Endothelial cell of umbilical vein (primary cell): Measurements from ENCODE around the gene NFILZ. TPM values are rescaled to one million over a fixed set of nuclear protein-coding genes. Genes with fewer than 3 reads are reported as not detected.

Experiments used
- BruUV-seq: library from RNA; stranded (reverse); fragments of 400-500 nt; replicated peaks from 2 replicates; lab custom pipeline; 2021; lab: Mats Ljungman, UMichigan
- CTCF ChIA-PET: fragments of 300-600, 350-600 bp; sonication (Branson Sonifier 250); formaldehyde crosslinking; loops from one replicate; lab custom pipeline; 2021; ENCODE audit warnings: antibody characterized with exemption, inconsistent platforms; lab: Charles Lee
- POLR2A ChIA-PET: fragments of 300-600, 350-600 bp; sonication (Branson Sonifier 250); formaldehyde crosslinking; loops from one replicate; lab custom pipeline; 2021; ENCODE audit warnings: antibody characterized with exemption, inconsistent platforms; lab: Charles Lee
- DNase-seq: peaks from one replicate; pipeline ENCODE4 v3.0.0-alpha.2; 2011; ENCODE audit warnings: low read depth, low spot score
- FAIRE-seq: peaks from 2 replicates; lab custom pipeline; 2011; peaks lifted over from hg19 to GRCh38; lab: Jason Lieb, UNC
- H2AFZ ChIP-seq: 2 replicates; pipeline ENCODE4 v1.6.0; 2012; ENCODE audit warnings: low read depth, low read length, control low read depth, inconsistent platforms
- H3K27ac ChIP-seq: 2 replicates; pipeline ENCODE4 v1.5.1; 2011; ENCODE audit warnings: low read depth, mild to moderate bottlenecking, control low read depth, low read length, moderate library complexity; ENCODE audit not compliant: insufficient read depth
- H3K27me3 ChIP-seq, 2 experiments: 2 replicates each; pipeline versions ENCODE4 v1.6.0 to v1.6.1; 2011; ENCODE audit warnings: low read length in 2 of 2, mixed read lengths in 1 of 2; ENCODE audit not compliant: control insufficient read depth in 2 of 2, insufficient read depth in 2 of 2
- H3K36me3 ChIP-seq, 2 experiments: 2 replicates in 1 of 2; 3 replicates in 1 of 2; pipeline ENCODE4 v1.5.1; 2011; ENCODE audit warnings: low read length in 2 of 2, mild to moderate bottlenecking in 1 of 2, moderate library complexity in 1 of 2; ENCODE audit not compliant: control insufficient read depth in 2 of 2, insufficient read depth in 2 of 2; ENCODE audit errors: extremely low read depth in 1 of 2
- H3K4me1 ChIP-seq: 3 replicates; pipeline ENCODE4 v1.5.1; 2011; ENCODE audit warnings: mild to moderate bottlenecking, low read length; ENCODE audit not compliant: control insufficient read depth, insufficient read depth; ENCODE audit errors: extremely low read depth
- H3K4me2 ChIP-seq: 2 replicates; pipeline ENCODE4 v1.6.1; 2011; ENCODE audit warnings: low read length, control low read depth, mixed read lengths; ENCODE audit not compliant: insufficient read depth
- H3K4me3 ChIP-seq, 3 experiments: fragments of 200-600 bp in 1 of 3; sonication (generic), shearing (Covaris generic) in 1 of 3; replicated peaks in 1 of 3; 2 replicates each; pipeline ENCODE4 v1.5.1; 2011 to 2016; ENCODE audit warnings: control low read depth in 3 of 3, low read length in 3 of 3, mild to moderate bottlenecking in 2 of 3, inconsistent platforms in 1 of 3, low read depth in 1 of 3, moderate library complexity in 1 of 3; ENCODE audit not compliant: insufficient read depth in 1 of 3
- H3K79me2 ChIP-seq: 2 replicates; pipeline ENCODE4 v1.6.0; 2012; ENCODE audit warnings: low read length, inconsistent platforms; ENCODE audit not compliant: control insufficient read depth, insufficient read depth
- H3K9ac ChIP-seq: replicated peaks from 2 replicates; pipeline ENCODE3; 2011; ENCODE audit warnings: low read length, control low read depth; ENCODE audit not compliant: insufficient read depth; ENCODE audit errors: extremely low read depth
- H3K9me1 ChIP-seq: replicated peaks from 3 replicates; pipeline ENCODE4 v1.6.0; 2011; ENCODE audit warnings: mild to moderate bottlenecking, low read length; ENCODE audit not compliant: control insufficient read depth, insufficient read depth; ENCODE audit errors: extremely low read depth
- H3K9me3 ChIP-seq: replicated peaks from 2 replicates; pipeline ENCODE4 v1.5.1; 2012; ENCODE audit warnings: low read length, inconsistent platforms; ENCODE audit not compliant: control insufficient read depth, insufficient read depth
- H4K20me1 ChIP-seq: replicated peaks from 2 replicates; pipeline ENCODE3; 2011; ENCODE audit warnings: mild to moderate bottlenecking, low read length; ENCODE audit not compliant: control insufficient read depth, insufficient read depth; ENCODE audit errors: extremely low read depth
- CTCF ChIP-seq, 2 donors: IDR thresholded peaks; 1 replicate in 1 of 2; 2 replicates in 1 of 2; pipeline ENCODE4 v1.5.1; 2011; ENCODE audit warnings: low read length in 2 of 2, mild to moderate bottlenecking in 2 of 2, moderate library complexity in 2 of 2, control low read depth in 1 of 2, inconsistent platforms in 1 of 2, low read depth in 1 of 2; ENCODE audit not compliant: insufficient read depth in 1 of 2; ENCODE audit errors: extremely low read depth in 1 of 2
- EZH2 ChIP-seq: IDR thresholded peaks from 2 replicates; pipeline ENCODE4 v1.6.1; 2012; ENCODE audit warnings: borderline replicate concordance, low read depth, mild to moderate bottlenecking, moderate library complexity, low read length, inconsistent platforms; ENCODE audit not compliant: severe bottlenecking
- FOS ChIP-seq: IDR thresholded peaks from 2 replicates; pipeline ENCODE4 v1.6.1; 2011; ENCODE audit warnings: mild to moderate bottlenecking, low read length, moderate library complexity, borderline replicate concordance; ENCODE audit not compliant: insufficient read depth
- GATA2 ChIP-seq: IDR thresholded peaks from 2 replicates; pipeline ENCODE4 v1.7.0; 2011; ENCODE audit warnings: low read depth, mild to moderate bottlenecking, moderate library complexity, mixed read lengths, low read length; ENCODE audit not compliant: insufficient read length, insufficient read depth
- JUN ChIP-seq: IDR thresholded peaks from 2 replicates; pipeline ENCODE4 v1.6.1; 2011; ENCODE audit warnings: borderline replicate concordance, low read depth; ENCODE audit not compliant: insufficient read length, insufficient read depth
- MAX ChIP-seq: IDR thresholded peaks from 2 replicates; pipeline ENCODE4 v1.6.1; 2011; ENCODE audit not compliant: insufficient read depth, insufficient read length
- MYC ChIP-seq: IDR thresholded peaks from one replicate; pipeline ENCODE4 v1.6.1; 2011; ENCODE audit warnings: mild to moderate bottlenecking, low read depth, low read length
- POLR2A ChIP-seq: IDR thresholded peaks from 2 replicates; pipeline ENCODE4 v1.6.1; 2012; ENCODE audit warnings: low read depth, mild to moderate bottlenecking, control low read depth, low read length
- POLR2AphosphoS5 ChIP-seq: IDR thresholded peaks from 2 replicates; pipeline ENCODE4 v1.6.1; 2012; ENCODE audit warnings: low read depth, mild to moderate bottlenecking, control low read depth, low read length, moderate library complexity; ENCODE audit not compliant: insufficient read depth
- dilution Hi-C: fragments of 300-500 bp; cut with MboI; formaldehyde crosslinking; loops from one replicate; pipeline ENCODE4 v1.15.0; 2019; ENCODE audit warnings: low sequenced_read_pairs; ENCODE audit not compliant: extremely low pct_ligation_motif_present
- intact Hi-C: fragments of 100-400 bp; cut with micrococcal nuclease; formaldehyde crosslinking; loops from one replicate; pipeline ENCODE4 v1.10.0; 2022
- polyA plus RNA-seq, 4 experiments: library from polyadenylated mRNA; depleted of rRNA in 3 of 4; stranded (reverse) in 3 of 4; unstranded in 1 of 4; fragments of >200 nt; gene quantifications; 2 replicates each; pipeline versions ENCODE4 v1.2.1 to v1.2.3, GENCODE V29; 2011 to 2012; ENCODE audit warnings: missing spikeins in 1 of 4
- total RNA-seq: library from RNA; stranded (reverse); gene quantifications from 2 replicates; pipeline ENCODE4 v1.2.3, GENCODE V29; 2021

NFILZ gene
- total and polyA plus RNA-seq, 2 donors (not counting 3 experiments of a cell fraction or from before 2014, with no cell fraction given), result not detected

- Histone ChIP-seq H4K20me1 (no peaks in the 10 kb centered on the region), H3K79me2 (no peaks in the 10 kb centered on the region), H3K36me3 (no peaks in the 10 kb centered on the region), H3K9me3 (no peaks in the 10 kb centered on the region), H2AFZ (no peak overlapping the region), H3K9me1 (no peaks in the 10 kb centered on the region), H3K4me3 (no peak overlapping the region), H3K9ac (no peak overlapping the region), H3K27ac (no peak overlapping the region), H3K27me3 (no peaks in the 10 kb centered on the region), H3K4me1 (no peaks in the 10 kb centered on the region), H3K4me2 (no peak overlapping the region)
- intact Hi-C loops, result loop anchor here (5.0 kb wide), 1 partner anchor 36 kb away; no protein-coding TSS in a partner anchor
- ChIA-PET CTCF (interaction anchor here (0.6 to 1.1 kb wide), 3 partner anchors 22 to 141 kb away, joined by 3 read pairs; no protein-coding TSS in a partner anchor), POLR2A (no interaction called here)
- BruUV-seq, result no TSS peak
- DNase-seq (no peak), FAIRE-seq (no peak)
- dilution Hi-C loops, result no loop called here
- TF ChIP-seq GATA2 (no peak), POLR2AphosphoS5 (no peak), CTCF (IDR thresholded peaks at IDR 0.05; ENCODE audit: extremely low read depth in 1 of 2, insufficient read depth in 1 of 2, low read depth in 1 of 2, low read length in 2 of 2) (no peak), POLR2A (no peak), EZH2 (no peak), JUN (no peak), MAX (no peak), FOS (no peak), MYC (no peak)
Observed at GRCh38 chr19:8618751-8619150, 11.7 kb upstream of the NFILZ start.
